Measurements from ENCODE around the gene DUX4. TPM values are rescaled to one million over a fixed set of nuclear protein-coding genes. Genes with fewer than 3 reads are reported as not detected.
"Not testable (repeated sequence)": the region's sequence is repeated elsewhere in the genome, so short reads cannot be mapped to it uniquely, and the experiment has no call there.

The DUX4 gene
- not detected in 2 replicates for total RNA-seq

GRCh38 chr4:190173428-190173827, at the start of gene DUX4:
Gene DUX4 (plus strand): TSS chr4:190173774. CDS start chr4:190173774, 0 bp downstream.
- DNase-seq (ENCODE audit: low read depth in 2 of 2), result not testable (repeated sequence)

GRCh38 chr4:190175436-190175835, 1.9 kb downstream of the DUX4 start:
- DNase-seq (ENCODE audit: low read depth in 2 of 2), result not testable (repeated sequence)

GRCh38 chr4:190177727-190178605, 4.4 kb downstream of the DUX4 start:
- not testable (repeated sequence) for DNase-seq (ENCODE audit: low read depth in 2 of 2)

GRCh38 chr4:190178606-190178990, 5.0 kb downstream of the DUX4 start:
- DNase-seq (ENCODE audit: low read depth in 2 of 2), result not testable (repeated sequence)

GRCh38 chr4:190179030-190179739, 5.6 kb downstream of the DUX4 start:
- DNase-seq (ENCODE audit: low read depth in 2 of 2), result not testable (repeated sequence)

- DNase-seq (ENCODE audit: low read depth in 2 of 2), result not testable (repeated sequence)
Measured at GRCh38 chr4:190179740-190180094, 6.1 kb downstream of the DUX4 start.

- not testable (repeated sequence) for DNase-seq (ENCODE audit: low read depth in 2 of 2)
Measured at GRCh38 chr4:190180947-190181346, 7.4 kb downstream of the DUX4 start.

- not testable (repeated sequence) for DNase-seq (ENCODE audit: low read depth in 2 of 2)
Measured at GRCh38 chr4:190181481-190182100, 8.0 kb downstream of the DUX4 start.

- not testable (repeated sequence) for DNase-seq (ENCODE audit: low read depth in 2 of 2)
Measured at GRCh38 chr4:190203510-190203909, 29.9 kb downstream of the DUX4 start.

Other genes starting within 250 kb of the DUX4 start
- gene FRG1, start 232.9 kb upstream of the DUX4 start, total RNA-seq, result 13.8 and 24.6 TPM in 2 replicates
- not detected in 2 replicates for gene FRG2, start 146.5 kb upstream of the DUX4 start, total RNA-seq
- gene DBET, start 109.3 kb upstream of the DUX4 start, total RNA-seq, result not detected in 2 replicates